ENCODE measurements around the gene MINDY4.

The MINDY4 gene

DNA sequence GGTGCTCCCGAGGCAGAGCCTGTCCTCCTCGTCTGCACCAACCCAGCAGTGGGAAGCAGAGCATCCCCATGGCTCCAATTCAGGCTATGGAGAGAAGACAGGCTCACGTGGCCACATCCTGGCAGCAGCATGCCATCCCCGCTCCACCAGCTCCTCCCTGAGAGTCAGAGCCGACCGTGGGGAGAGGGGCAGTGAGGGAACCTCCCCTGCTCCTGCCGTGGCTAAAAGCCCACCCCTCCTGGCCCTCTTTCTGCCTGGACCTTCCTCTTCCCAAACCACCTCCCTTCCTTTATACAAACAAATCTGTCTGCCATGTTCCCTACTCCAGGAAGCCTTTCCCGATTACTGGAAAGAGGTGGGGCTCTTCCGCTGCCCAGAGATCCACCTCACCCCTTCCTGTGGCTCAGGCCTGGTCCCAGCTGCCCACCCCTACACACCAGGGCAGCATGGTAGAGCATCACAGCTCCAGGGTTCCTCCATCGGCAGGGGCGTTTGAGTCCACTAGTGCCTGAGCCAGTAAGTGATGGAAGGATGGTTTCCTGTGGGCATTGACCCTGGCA is 129.7 kb downstream of the MINDY4 start (continued):
- TF ChIP-seq SETDB1 (IDR thresholded peaks at IDR 0.05; ENCODE audit: insufficient read length, low read length), result no peak

DNA sequence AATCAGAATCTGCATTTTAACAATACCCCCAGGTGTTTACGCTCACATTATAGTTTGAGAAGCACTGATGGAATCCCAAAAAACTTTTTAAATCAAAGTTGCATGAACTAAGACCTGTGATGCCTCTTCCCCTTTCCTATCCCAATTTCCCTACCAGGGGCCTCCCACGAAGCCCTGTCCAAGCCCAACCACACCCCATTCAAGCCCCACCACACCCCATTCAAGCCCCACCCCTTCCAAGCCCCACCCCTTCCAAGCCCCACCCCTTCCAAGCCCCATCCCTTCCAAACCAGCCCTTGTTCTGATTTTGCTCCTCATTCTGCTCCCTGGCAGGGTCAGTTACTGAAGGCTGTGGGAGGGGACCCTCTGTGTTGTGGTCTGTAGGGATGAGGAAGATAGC is 130.6 kb downstream of the MINDY4 start:
- ChIA-PET POLR2A (no interaction called here), CTCF (no interaction called here)
- Histone ChIP-seq H3K36me3 (ENCODE audit: control insufficient read depth in 2 of 2, insufficient read depth in 1 of 2, low read length in 2 of 2) (no peaks in the 10 kb centered on the region), H3K4me3 (ENCODE audit: low read depth, low read length) (no peak overlapping the region), H3K4me1 (ENCODE audit: control insufficient read depth, insufficient read depth, low read length) (no peaks in the 10 kb centered on the region), H3K27ac (ENCODE audit: extremely low read depth, low read depth, low read length) (no peak overlapping the region), H3K9me3 (ENCODE audit: control insufficient read depth, insufficient read depth, low read depth, low read length) (no peaks in the 10 kb centered on the region)
- no peak for TF ChIP-seq SP2 (tag by site-specific recombination; IDR thresholded peaks at IDR 0.05)
- TF ChIP-seq, protein P1, sequence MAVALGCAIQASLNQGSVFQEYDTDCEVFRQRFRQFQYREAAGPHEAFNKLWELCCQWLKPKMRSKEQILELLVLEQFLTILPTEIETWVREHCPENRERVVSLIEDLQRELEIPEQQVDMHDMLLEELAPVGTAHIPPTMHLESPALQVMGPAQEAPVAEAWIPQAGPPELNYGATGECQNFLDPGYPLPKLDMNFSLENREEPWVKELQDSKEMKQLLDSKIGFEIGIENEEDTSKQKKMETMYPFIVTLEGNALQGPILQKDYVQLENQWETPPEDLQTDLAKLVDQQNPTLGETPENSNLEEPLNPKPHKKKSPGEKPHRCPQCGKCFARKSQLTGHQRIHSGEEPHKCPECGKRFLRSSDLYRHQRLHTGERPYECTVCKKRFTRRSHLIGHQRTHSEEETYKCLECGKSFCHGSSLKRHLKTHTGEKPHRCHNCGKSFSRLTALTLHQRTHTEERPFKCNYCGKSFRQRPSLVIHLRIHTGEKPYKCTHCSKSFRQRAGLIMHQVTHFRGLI (tag by site-specific recombination; IDR thresholded peaks at IDR 0.05), result peak; percentile 89
- TF ChIP-seq KLF1 (tag by site-specific recombination; IDR thresholded peaks at IDR 0.05), result peak; percentile 43; the same call in 1 of the 2 replicates
- TF ChIP-seq, protein P2, sequence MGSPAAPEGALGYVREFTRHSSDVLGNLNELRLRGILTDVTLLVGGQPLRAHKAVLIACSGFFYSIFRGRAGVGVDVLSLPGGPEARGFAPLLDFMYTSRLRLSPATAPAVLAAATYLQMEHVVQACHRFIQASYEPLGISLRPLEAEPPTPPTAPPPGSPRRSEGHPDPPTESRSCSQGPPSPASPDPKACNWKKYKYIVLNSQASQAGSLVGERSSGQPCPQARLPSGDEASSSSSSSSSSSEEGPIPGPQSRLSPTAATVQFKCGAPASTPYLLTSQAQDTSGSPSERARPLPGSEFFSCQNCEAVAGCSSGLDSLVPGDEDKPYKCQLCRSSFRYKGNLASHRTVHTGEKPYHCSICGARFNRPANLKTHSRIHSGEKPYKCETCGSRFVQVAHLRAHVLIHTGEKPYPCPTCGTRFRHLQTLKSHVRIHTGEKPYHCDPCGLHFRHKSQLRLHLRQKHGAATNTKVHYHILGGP (tag by site-specific recombination; IDR thresholded peaks at IDR 0.05), result no peak

DNA sequence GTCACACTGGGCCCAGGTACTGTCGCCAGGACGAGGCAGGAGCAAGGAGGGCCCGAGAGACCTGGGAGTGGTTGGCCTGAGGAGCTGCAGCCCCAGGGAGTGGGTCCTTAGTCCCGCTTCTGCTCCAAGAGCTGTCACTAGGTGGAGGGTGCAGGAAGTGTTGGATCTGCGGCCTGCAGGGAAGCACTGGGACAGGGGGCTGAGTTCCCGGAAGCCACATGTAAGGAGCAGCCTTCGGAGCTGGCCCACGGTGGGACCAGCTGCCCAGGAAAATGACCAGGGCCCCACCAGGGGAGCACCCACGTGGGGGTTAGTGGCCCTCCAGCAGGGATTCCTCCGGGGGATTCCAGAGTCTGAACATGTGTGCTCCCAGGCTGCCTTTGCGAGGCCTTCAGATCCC is 131.2 kb downstream of the MINDY4 start:
- no peak overlapping the region for H3K27ac ChIP-seq (ENCODE audit: extremely low read depth, low read depth, low read length)
- no peaks in the 10 kb centered on the region for H3K9me3 ChIP-seq (ENCODE audit: control insufficient read depth, insufficient read depth, low read depth, low read length)
- no peak overlapping the region for H3K4me3 ChIP-seq (ENCODE audit: low read depth, low read length)
- ChIA-PET CTCF (interaction anchor here (0.6 kb wide), 1 partner anchor 76 kb away, joined by 4 read pairs; no protein-coding TSS in a partner anchor), POLR2A (no interaction called here)
- TF ChIP-seq GLIS1 (tag by site-specific recombination; IDR thresholded peaks at IDR 0.05), result peak; percentile 79
- no peak for TF ChIP-seq ZNF112 (tag by site-specific recombination; IDR thresholded peaks at IDR 0.05)
- TF ChIP-seq OSR2 (tag by site-specific recombination; IDR thresholded peaks at IDR 0.05), result no peak
- TF ChIP-seq ZXDB (tag by site-specific recombination; IDR thresholded peaks at IDR 0.05), result no peak
- peak; percentile 48 for TF ChIP-seq ZIC2 (tag by site-specific recombination; IDR thresholded peaks at IDR 0.05)
- TF ChIP-seq, protein P3, sequence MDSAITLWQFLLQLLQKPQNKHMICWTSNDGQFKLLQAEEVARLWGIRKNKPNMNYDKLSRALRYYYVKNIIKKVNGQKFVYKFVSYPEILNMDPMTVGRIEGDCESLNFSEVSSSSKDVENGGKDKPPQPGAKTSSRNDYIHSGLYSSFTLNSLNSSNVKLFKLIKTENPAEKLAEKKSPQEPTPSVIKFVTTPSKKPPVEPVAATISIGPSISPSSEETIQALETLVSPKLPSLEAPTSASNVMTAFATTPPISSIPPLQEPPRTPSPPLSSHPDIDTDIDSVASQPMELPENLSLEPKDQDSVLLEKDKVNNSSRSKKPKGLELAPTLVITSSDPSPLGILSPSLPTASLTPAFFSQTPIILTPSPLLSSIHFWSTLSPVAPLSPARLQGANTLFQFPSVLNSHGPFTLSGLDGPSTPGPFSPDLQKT (IDR thresholded peaks at IDR 0.05; ENCODE audit: borderline replicate concordance, low read depth, low read length), result no peak
- TF ChIP-seq REST (tag by site-specific recombination; IDR thresholded peaks at IDR 0.05), result no peak
- no peaks in the 10 kb centered on the region for H3K36me3 ChIP-seq (ENCODE audit: control insufficient read depth in 2 of 2, insufficient read depth in 1 of 2, low read length in 2 of 2)
- H3K4me1 ChIP-seq (ENCODE audit: control insufficient read depth, insufficient read depth, low read length), result no peaks in the 10 kb centered on the region

DNA sequence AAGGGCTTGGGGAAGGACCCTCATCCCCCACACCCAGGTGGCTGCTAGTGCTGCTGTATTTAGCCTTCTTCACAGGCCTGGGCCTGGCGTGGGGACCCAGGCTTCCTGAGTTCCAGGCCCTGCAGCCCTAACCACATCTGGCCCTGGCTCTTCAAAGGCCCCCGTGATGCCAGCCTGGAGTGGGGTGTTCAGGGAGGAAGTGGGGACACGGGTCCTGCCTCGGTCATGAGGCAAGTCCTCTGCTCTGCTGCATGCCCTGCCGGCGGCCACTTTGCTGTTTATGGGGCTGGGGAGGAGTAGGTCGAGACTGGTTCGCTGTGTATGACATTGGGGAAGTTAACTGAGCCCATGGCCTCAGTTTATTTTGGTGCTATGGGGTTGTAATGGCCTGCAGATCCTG is 131.9 kb downstream of the MINDY4 start:
- no peaks in the 10 kb centered on the region for H3K36me3 ChIP-seq (ENCODE audit: control insufficient read depth in 2 of 2, insufficient read depth in 1 of 2, low read length in 2 of 2)
- H3K9me3 ChIP-seq (ENCODE audit: control insufficient read depth, insufficient read depth, low read depth, low read length), result no peaks in the 10 kb centered on the region
- H3K27ac ChIP-seq (ENCODE audit: extremely low read depth, low read depth, low read length), result no peak overlapping the region
- TF ChIP-seq, protein P4, sequence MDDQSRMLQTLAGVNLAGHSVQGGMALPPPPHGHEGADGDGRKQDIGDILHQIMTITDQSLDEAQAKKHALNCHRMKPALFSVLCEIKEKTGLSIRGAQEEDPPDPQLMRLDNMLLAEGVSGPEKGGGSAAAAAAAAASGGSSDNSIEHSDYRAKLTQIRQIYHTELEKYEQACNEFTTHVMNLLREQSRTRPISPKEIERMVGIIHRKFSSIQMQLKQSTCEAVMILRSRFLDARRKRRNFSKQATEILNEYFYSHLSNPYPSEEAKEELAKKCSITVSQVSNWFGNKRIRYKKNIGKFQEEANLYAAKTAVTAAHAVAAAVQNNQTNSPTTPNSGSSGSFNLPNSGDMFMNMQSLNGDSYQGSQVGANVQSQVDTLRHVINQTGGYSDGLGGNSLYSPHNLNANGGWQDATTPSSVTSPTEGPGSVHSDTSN (CRISPR knock-in tag; IDR thresholded peaks at IDR 0.05), result no peak
- TF ChIP-seq ZNF202 (tag by site-specific recombination; IDR thresholded peaks at IDR 0.05; ENCODE audit: borderline replicate concordance), result no peak
- TF ChIP-seq ZNF513 (tag by site-specific recombination; IDR thresholded peaks at IDR 0.05), result no peak
- no peak for TF ChIP-seq ZNF2 (tag by site-specific recombination; IDR thresholded peaks at IDR 0.05)
- no peak for TF ChIP-seq ZFHX2 (tag by site-specific recombination; conservative IDR thresholded peaks at IDR 0.05)
- CTCF ChIA-PET, result no interaction called here
- no peak overlapping the region for H3K4me3 ChIP-seq (ENCODE audit: low read depth, low read length)
- POLR2A ChIA-PET, result no interaction called here
- no peaks in the 10 kb centered on the region for H3K4me1 ChIP-seq (ENCODE audit: control insufficient read depth, insufficient read depth, low read length)
